B cell (primary cell): ENCODE results near the gene TECR. TPM values are rescaled to one million over a fixed set of nuclear protein-coding genes. Genes with fewer than 3 reads are reported as not detected.

Source experiments
- ATAC-seq: fragments of 200-7000 bp; cut with Tn5 transposase; one replicate; pipeline ENCODE4 v1.10.0; 2021; ENCODE audit warnings: low read depth, mild to moderate bottlenecking, moderate number of reproducible peaks, moderate library complexity
- CTCF ChIA-PET: fragments of 350-600 bp; sonication (Branson Sonifier 250); formaldehyde crosslinking; loops from one replicate; lab custom pipeline; 2021; ENCODE audit warnings: antibody characterized with exemption, inconsistent platforms; lab: Charles Lee
- POLR2A ChIA-PET: fragments of 350-600 bp; sonication (Branson Sonifier 250); formaldehyde crosslinking; loops from one replicate; lab custom pipeline; 2021; ENCODE audit warnings: antibody characterized with exemption; lab: Charles Lee
- DNase-seq: peaks from one replicate; pipeline ENCODE4 v3.0.0; 2013
- H2AFZ ChIP-seq: 2 replicates; pipeline ENCODE4 v1.6.1; 2012; ENCODE audit warnings: mild to moderate bottlenecking, low read depth, low read length; ENCODE audit not compliant: insufficient read depth, poor library complexity, severe bottlenecking
- H3K27ac ChIP-seq, 2 donors: 1 replicate in 1 of 2; 2 replicates in 1 of 2; pipeline ENCODE4 v1.5.1; 2012 to 2013; ENCODE audit warnings: low read length in 2 of 2, mild to moderate bottlenecking in 2 of 2, moderate library complexity in 1 of 2
- H3K27me3 ChIP-seq, 4 experiments: fragments of 200-600 bp in 1 of 4; sonication (generic) in 1 of 4; replicated peaks in 1 of 4; 1 replicate in 2 of 4; 2 replicates in 2 of 4; pipeline versions ENCODE4 v1.6.1 to v1.7.0; 2013 to 2016; ENCODE audit warnings: low read length in 3 of 4, mild to moderate bottlenecking in 2 of 4, mixed read lengths in 1 of 4, moderate library complexity in 1 of 4; ENCODE audit not compliant: insufficient read depth in 4 of 4, control insufficient read depth in 3 of 4; ENCODE audit errors: control extremely low read depth in 1 of 4
- H3K36me3 ChIP-seq, 2 experiments: replicated peaks in 1 of 2; 1 replicate in 1 of 2; 2 replicates in 1 of 2; pipeline versions ENCODE4 v1.6.1 to v1.7.1; 2013; ENCODE audit warnings: low read length in 1 of 2; ENCODE audit not compliant: insufficient read depth in 2 of 2, control insufficient read depth in 1 of 2; ENCODE audit errors: control extremely low read depth in 1 of 2, extremely low read depth in 1 of 2
- H3K4me1 ChIP-seq, 2 donors: fragments of 200-600 bp in 1 of 2; sonication (generic) in 1 of 2; 1 replicate in 1 of 2; 2 replicates in 1 of 2; pipeline versions ENCODE4 v1.5.1 to v1.6.1; 2013 to 2017; ENCODE audit warnings: low read length in 2 of 2; ENCODE audit not compliant: control insufficient read depth in 2 of 2, insufficient read depth in 2 of 2
- H3K4me2 ChIP-seq: replicated peaks from 2 replicates; pipeline ENCODE3; 2012; ENCODE audit warnings: mild to moderate bottlenecking, low read depth, low read length; ENCODE audit not compliant: poor library complexity, severe bottlenecking
- H3K4me3 ChIP-seq, 5 experiments: fragments of 200-600 bp in 1 of 5; sonication (generic) in 1 of 5; 1 replicate in 3 of 5; 2 replicates in 2 of 5; pipeline versions ENCODE4 v1.5.1 to v1.7.0; 2011 to 2016; ENCODE audit warnings: low read length in 4 of 5, mild to moderate bottlenecking in 4 of 5, low read depth in 2 of 5, control low read depth in 1 of 5, moderate library complexity in 1 of 5; ENCODE audit not compliant: insufficient read depth in 1 of 5; ENCODE audit errors: control extremely low read depth in 1 of 5, extremely low read depth in 1 of 5
- H3K79me2 ChIP-seq: fragments of 200-600 bp; sonication (generic); one replicate; pipeline ENCODE4 v1.6.0; 2016; ENCODE audit warnings: low read length; ENCODE audit not compliant: control insufficient read depth, insufficient read depth
- H3K9ac ChIP-seq: fragments of 200-600 bp; sonication (generic); 2 replicates; pipeline ENCODE4 v1.6.1; 2017; ENCODE audit warnings: mild to moderate bottlenecking, low read length, moderate library complexity
- H3K9me3 ChIP-seq, 3 donors: one replicate each; pipeline versions ENCODE4 v1.6.1 to v1.7.1; 2013; ENCODE audit warnings: low read length in 2 of 3; ENCODE audit not compliant: control insufficient read depth in 2 of 3, insufficient read depth in 1 of 3; ENCODE audit errors: control extremely low read depth in 1 of 3
- H4K20me1 ChIP-seq: 2 replicates; pipeline ENCODE4 v1.6.0; 2012; ENCODE audit warnings: mild to moderate bottlenecking, low read length; ENCODE audit not compliant: insufficient read depth, control insufficient read depth, poor library complexity, severe bottlenecking
- H3K27ac Mint-ChIP-seq: one replicate; pipeline ENCODE4 v1.8.0; 2021; ENCODE audit warnings: mixed read lengths
- H3K27me3 Mint-ChIP-seq: one replicate; pipeline ENCODE4 v1.8.0; 2021; ENCODE audit warnings: mixed read lengths
- H3K4me1 Mint-ChIP-seq: one replicate; pipeline ENCODE4 v1.8.0; 2021; ENCODE audit warnings: mixed read lengths
- H3K4me3 Mint-ChIP-seq: one replicate; pipeline ENCODE4 v1.8.0; 2021; ENCODE audit warnings: mixed read lengths
- H3K9me3 Mint-ChIP-seq: one replicate; pipeline ENCODE4 v1.8.0; 2022; ENCODE audit warnings: mixed read lengths; ENCODE audit not compliant: insufficient read depth
- EZH2 ChIP-seq: IDR thresholded peaks from 2 replicates; pipeline ENCODE4 v1.6.1; 2012; ENCODE audit warnings: borderline replicate concordance, low read depth, mild to moderate bottlenecking, moderate library complexity, low read length; ENCODE audit not compliant: insufficient read depth, poor library complexity, severe bottlenecking
- WGBS: methylation state at CpG from one replicate; pipeline ENCODE4 v1.1.5; 2013; ENCODE audit warnings: missing lambda C conversion rate; ENCODE audit not compliant: insufficient coverage; 5-methylcytosine and 5-hydroxymethylcytosine counted together
- intact Hi-C: fragments of 100-400 bp; cut with micrococcal nuclease; formaldehyde crosslinking; loops from one replicate; pipeline ENCODE4 v1.10.0; 2022
- polyA plus RNA-seq: library from polyadenylated mRNA; depleted of rRNA; stranded (reverse); fragments of >200 nt; gene quantifications from 2 replicates; pipeline ENCODE4 v1.2.3, GENCODE V29; 2012
- total RNA-seq, 2 donors: library from RNA; stranded (reverse); fragments of 120-200 nt in 1 of 2; gene quantifications; 1 replicate in 1 of 2; 2 replicates in 1 of 2; pipeline versions ENCODE4 v1.2.3 to v1.2.4, GENCODE V29; 2013 to 2022
- TF ChIP-seq, protein P1 (sequence below): fragments of 200-600 bp; IDR thresholded peaks from one replicate; pipeline ENCODE4 v1.8.0; 2022; ENCODE audit warnings: antibody characterized with exemption, mild to moderate bottlenecking

TECR gene
- total and polyA plus RNA-seq, 2 donors (not counting 1 experiment from before 2014, with no cell fraction given): 68.9 to 129 TPM

DNA sequence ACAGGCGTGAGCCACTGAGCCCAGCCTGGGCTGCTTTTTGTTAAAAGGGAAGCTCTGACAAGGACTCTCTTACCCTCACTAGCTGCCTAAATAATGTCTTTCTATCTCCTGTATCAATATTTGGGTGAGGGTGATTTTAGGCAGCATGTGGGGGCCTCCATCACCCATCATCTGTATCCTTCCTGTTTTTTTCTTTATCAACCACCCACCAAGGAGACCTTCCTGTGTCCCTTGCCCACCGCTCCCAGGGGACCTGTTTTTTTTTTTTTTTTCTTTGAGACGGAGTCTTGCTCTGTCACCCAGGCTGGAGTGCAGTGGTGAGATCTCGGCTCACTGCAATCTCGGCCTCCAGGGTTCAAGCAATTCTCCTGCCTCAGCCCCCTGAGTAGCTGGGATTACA, 47.9 kb downstream of the TECR start:
- intact Hi-C loops: loop anchor here (1.0 to 10.0 kb wide), 2 partner anchors 27 to 548 kb away; a partner anchor contains a TSS
- peak overlapping the region; percentile 40 for H3K4me2 ChIP-seq
- H3K36me3 ChIP-seq: no peaks in the 10 kb centered on the region
- H3K27me3 Mint-ChIP-seq: no peaks in the 10 kb centered on the region
- ChIA-PET CTCF (interaction anchor here (0.7 to 13.4 kb wide), 8 partner anchors 10 to 1452 kb away, joined by 3 to 681 read pairs (median 4); partner anchors contain the start of genes ADGRE3 and ZNF333), POLR2A (interaction anchor here (0.5 to 1.5 kb wide), 8 partner anchors 19 to 888 kb away, joined by 3 to 9 read pairs (median 4); partner anchors contain the start of genes ADGRE3 and ZNF333)
- H3K9me3 ChIP-seq: peaks cover 0 to 6% (median 0%) of the 10 kb centered on the region in 3 donors
- H3K79me2 ChIP-seq: peaks cover 20% of the 10 kb centered on the region
- H3K27me3 ChIP-seq: no peaks in the 10 kb centered on the region
- DNase-seq (peak; percentile 75), ATAC-seq (peak; percentile 36)
- 0% methylated on average over 4 of the region's 5 CpGs for WGBS
- no peak overlapping the region for H2AFZ ChIP-seq
- peak overlapping the region; percentile 94 for H3K27ac Mint-ChIP-seq
- peaks cover 62 to 80% of the 10 kb centered on the region in 2 donors for H3K4me1 ChIP-seq
- H3K4me1 Mint-ChIP-seq: peaks cover 53% of the 10 kb centered on the region
- peak overlapping the region; percentile 76 for H3K4me3 Mint-ChIP-seq
- no peaks in the 10 kb centered on the region for H4K20me1 ChIP-seq
- peak overlapping the region; percentile 42 to 72 for H3K27ac ChIP-seq
- peak overlapping the region in 1 of 5 experiments; percentile 3 for H3K4me3 ChIP-seq
- no peak overlapping the region for H3K9ac ChIP-seq
- H3K9me3 Mint-ChIP-seq: no peaks in the 10 kb centered on the region
- TF ChIP-seq, protein P1, sequence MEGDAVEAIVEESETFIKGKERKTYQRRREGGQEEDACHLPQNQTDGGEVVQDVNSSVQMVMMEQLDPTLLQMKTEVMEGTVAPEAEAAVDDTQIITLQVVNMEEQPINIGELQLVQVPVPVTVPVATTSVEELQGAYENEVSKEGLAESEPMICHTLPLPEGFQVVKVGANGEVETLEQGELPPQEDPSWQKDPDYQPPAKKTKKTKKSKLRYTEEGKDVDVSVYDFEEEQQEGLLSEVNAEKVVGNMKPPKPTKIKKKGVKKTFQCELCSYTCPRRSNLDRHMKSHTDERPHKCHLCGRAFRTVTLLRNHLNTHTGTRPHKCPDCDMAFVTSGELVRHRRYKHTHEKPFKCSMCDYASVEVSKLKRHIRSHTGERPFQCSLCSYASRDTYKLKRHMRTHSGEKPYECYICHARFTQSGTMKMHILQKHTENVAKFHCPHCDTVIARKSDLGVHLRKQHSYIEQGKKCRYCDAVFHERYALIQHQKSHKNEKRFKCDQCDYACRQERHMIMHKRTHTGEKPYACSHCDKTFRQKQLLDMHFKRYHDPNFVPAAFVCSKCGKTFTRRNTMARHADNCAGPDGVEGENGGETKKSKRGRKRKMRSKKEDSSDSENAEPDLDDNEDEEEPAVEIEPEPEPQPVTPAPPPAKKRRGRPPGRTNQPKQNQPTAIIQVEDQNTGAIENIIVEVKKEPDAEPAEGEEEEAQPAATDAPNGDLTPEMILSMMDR: no peak
- TF ChIP-seq EZH2: no peak

DNA sequence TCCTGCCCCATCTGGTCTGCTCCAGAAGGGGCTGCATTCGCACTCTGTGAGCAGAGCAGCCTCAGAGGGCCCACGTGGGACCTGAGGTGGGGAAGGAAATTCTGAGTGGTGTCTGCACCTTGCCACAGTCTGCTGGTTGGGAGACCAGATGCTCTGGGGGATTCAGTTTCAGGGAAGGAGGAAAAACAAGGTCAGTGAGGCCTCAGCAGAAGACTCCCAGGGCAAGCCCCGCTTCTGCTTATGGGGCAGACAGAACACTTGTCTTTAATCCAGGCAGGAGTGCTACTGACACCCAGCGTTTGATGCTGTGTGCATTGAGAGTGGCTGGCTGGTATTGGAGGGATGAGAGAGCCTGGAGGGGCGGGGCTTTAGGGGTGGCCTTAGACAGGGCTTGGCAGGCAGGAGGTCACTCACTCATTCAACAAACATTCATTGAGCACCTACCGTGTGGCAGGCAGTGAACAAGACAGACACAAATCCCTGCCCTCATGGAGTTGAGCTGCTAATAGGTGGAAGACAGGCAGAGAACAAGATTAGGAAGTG, 48.6 kb downstream of the TECR start:
- peak overlapping the region; percentile 94 for H3K27ac Mint-ChIP-seq
- H3K4me3 ChIP-seq: no peak overlapping the region
- WGBS: 10% methylated on average over 3 of the region's 6 CpGs

More for the DNA sequence above, 48.6 kb downstream of the TECR start:
- Histone ChIP-seq H3K36me3 (no peaks in the 10 kb centered on the region), H3K9ac (no peak overlapping the region), H3K4me1 (peaks cover 65 to 82% of the 10 kb centered on the region in 2 donors), H2AFZ (no peak overlapping the region), H3K79me2 (peaks cover 27% of the 10 kb centered on the region), H3K27ac (peak overlapping the region; percentile 42 to 72), H3K4me2 (peak overlapping the region; percentile 40), H3K27me3 (no peaks in the 10 kb centered on the region), H3K9me3 (peaks cover 0 to 6% (median 0%) of the 10 kb centered on the region in 3 donors), H4K20me1 (no peaks in the 10 kb centered on the region)
- peak; percentile 49 for ATAC-seq
- CTCF ChIA-PET: interaction anchor here (0.7 to 13.4 kb wide), 5 partner anchors 10 to 110 kb away, joined by 3 to 681 read pairs (median 4); partner anchors contain the start of gene ZNF333
- DNase-seq: peak; percentile 75
- Mint-ChIP-seq H3K27me3 (no peaks in the 10 kb centered on the region), H3K9me3 (no peaks in the 10 kb centered on the region), H3K4me3 (peak overlapping the region; percentile 74), H3K4me1 (peaks cover 58% of the 10 kb centered on the region)
- intact Hi-C loops: loop anchor here (1.0 to 10.0 kb wide), 2 partner anchors 26 to 547 kb away; a partner anchor contains a TSS
- POLR2A ChIA-PET: interaction anchor here (0.7 kb wide), 1 partner anchor 18 kb away, joined by 9 read pairs; no protein-coding TSS in a partner anchor
- TF ChIP-seq EZH2: no peak
- TF ChIP-seq, protein P1: no peak
